Measurements from ENCODE around the gene FKBP5.

DNA sequence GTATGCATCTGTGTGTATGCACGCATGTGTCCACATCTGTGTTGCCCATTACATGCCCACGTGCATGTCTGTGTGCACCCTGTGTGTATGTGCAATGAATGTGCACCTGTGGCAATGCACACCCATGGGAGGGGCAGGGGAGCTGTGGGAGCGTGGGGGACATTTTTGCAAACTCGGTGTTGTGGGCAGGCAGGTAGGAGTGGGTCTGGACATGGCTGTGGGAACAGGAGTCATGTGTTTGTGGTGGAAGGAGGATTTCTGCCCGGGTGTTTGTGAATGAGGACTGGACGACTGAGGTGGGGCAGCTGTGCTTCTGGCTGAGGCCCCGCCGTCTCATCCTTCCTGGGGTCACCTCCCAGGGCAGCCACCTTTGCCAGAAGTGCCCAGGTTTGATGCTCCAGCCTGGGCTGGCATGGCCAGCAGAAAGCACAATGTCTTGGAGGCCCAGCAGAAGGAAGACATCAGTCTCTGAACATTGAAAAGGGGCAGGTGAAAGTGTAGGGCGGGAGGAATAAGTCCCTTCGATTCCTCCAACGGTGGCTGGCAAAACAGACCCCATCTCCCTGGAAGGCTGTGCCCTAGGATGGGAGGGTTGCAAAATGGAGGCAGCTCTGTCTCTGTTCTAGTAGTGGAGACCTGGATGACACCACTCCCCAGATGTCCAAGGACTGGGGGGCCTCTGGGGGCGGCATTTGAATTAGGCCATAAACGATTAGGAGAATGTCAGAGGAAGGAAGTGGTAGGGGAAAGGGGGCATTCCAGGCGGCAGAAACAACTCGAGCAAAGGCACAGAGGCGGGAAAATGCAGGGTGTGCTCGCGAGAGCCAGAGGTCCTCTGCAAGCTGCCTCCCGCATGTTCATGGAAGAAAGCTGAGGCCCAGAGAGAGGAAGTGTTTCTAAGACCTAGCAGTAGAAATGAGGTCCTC lies 29.0 kb upstream of the FKBP5 start:
- TF ChIP-seq, protein P1, sequence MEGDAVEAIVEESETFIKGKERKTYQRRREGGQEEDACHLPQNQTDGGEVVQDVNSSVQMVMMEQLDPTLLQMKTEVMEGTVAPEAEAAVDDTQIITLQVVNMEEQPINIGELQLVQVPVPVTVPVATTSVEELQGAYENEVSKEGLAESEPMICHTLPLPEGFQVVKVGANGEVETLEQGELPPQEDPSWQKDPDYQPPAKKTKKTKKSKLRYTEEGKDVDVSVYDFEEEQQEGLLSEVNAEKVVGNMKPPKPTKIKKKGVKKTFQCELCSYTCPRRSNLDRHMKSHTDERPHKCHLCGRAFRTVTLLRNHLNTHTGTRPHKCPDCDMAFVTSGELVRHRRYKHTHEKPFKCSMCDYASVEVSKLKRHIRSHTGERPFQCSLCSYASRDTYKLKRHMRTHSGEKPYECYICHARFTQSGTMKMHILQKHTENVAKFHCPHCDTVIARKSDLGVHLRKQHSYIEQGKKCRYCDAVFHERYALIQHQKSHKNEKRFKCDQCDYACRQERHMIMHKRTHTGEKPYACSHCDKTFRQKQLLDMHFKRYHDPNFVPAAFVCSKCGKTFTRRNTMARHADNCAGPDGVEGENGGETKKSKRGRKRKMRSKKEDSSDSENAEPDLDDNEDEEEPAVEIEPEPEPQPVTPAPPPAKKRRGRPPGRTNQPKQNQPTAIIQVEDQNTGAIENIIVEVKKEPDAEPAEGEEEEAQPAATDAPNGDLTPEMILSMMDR (IDR thresholded peaks at IDR 0.05), result no peak
- TF ChIP-seq POLR2A (IDR thresholded peaks at IDR 0.05), result no peak

All from gastroesophageal sphincter (tissue), 3 donors.